ENCODE measurements around the gene SSBP1. TPM values are rescaled to one million over a fixed set of nuclear protein-coding genes. Genes with fewer than 3 reads are reported as not detected.

Gene SSBP1
- total RNA-seq (2021; fragmentation: NEBNext Ultra II Directional; extraction: Animal tissue kit (Norgen Biotek cat#: 25700)): 254 and 259 TPM in 2 replicates
- polyA plus RNA-seq (2011; rRNA removed): 65.7 and 136 TPM in 2 replicates
- polyA plus RNA-seq (2011; cell fraction: cytosol; rRNA removed): 195 TPM
- 52.5 TPM for polyA plus RNA-seq (2011; cell fraction: nucleus; rRNA removed)
- polyA plus RNA-seq (2012, experiment 1 of 2): 284 to 514 TPM (median 335 TPM) in 4 replicates
- polyA plus RNA-seq (2012, experiment 2 of 2): 197 TPM
- polyA plus RNA-seq (2013, experiment 1 of 2): 451 TPM
- 487 TPM for polyA plus RNA-seq (2013, experiment 2 of 2)
- polyA minus RNA-seq (2011; rRNA and poly(A)+ RNA removed): 53.0 and 60.3 TPM in 2 replicates
- 61.2 TPM for polyA minus RNA-seq (2011; cell fraction: cytosol; rRNA and poly(A)+ RNA removed)
- 115 TPM for polyA minus RNA-seq (2011; cell fraction: nucleus; rRNA and poly(A)+ RNA removed)
- long read RNA-seq, experiment 1, transcript SSBP1-201 (7 exons, 687 nt): major isoform, 120 of 287 reads
- long read RNA-seq, experiment 1, transcript SSBP1-214 (7 exons, 636 nt): minor isoform, 44 of 287 reads
- long read RNA-seq, experiment 1, transcript SSBP1-206 (7 exons, 630 nt): minor isoform, 9 of 287 reads
- long read RNA-seq, experiment 1, transcript SSBP1-215 (7 exons, 884 nt): minor isoform, 6 of 287 reads
- long read RNA-seq, experiment 1, partial matches to known transcripts: 83 of 287 reads
- long read RNA-seq, experiment 1, other reads (novel, unspliced or antisense): 24 of 287 reads
- long read RNA-seq, experiment 2, transcript SSBP1-201 (7 exons, 687 nt): minor isoform, 5 of 142 reads
- long read RNA-seq, experiment 2, transcript SSBP1-206 (7 exons, 630 nt): major isoform, 56 of 142 reads
- long read RNA-seq, experiment 2, transcript SSBP1-214 (7 exons, 636 nt): minor isoform, 26 of 142 reads
- long read RNA-seq, experiment 2, transcript SSBP1-215 (7 exons, 884 nt): minor isoform, 33 of 142 reads
- long read RNA-seq, experiment 2, partial matches to known transcripts: 8 of 142 reads
- long read RNA-seq, experiment 2, other reads (novel, unspliced or antisense): 12 of 142 reads

DNA sequence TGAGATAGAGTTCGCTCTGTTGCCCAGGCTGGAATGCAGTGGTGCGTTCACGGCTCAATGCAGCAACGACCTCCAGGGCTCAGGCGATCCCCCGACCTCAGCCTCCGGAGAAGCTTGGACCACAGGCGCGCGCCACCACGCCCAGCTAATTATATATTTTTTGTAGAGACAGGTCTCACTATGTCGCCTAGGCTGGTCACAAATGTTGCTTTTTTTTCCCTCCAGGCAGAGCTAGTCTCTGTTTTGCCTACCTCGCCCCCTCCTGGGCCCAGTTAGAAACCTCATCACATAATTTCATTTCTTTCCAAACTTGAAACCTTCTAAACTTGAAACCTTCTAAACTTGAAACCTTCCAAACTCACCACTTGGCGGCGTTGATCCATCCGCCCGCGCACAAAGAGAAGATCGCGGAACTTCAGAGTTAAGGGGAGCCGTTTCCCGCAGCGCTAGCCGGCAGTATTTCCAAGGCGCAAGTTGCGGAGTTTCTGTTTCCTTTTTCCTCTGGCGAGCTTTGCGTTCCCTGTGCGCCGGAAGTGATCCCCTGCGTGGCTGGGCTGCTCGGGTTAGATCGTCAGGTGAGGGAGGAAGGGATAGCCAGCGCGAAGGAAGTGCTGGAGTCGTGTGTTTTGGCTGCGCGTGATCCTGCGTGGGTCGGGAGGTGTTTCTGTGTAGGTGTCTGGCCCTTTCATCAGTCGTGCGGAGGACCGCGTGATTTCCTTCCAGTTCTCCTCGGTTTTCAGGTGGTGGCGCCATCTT lies at the start of gene SSBP1:
SSBP1 (plus strand) TSS at position 523 of the 756 bp plus-strand sequence. CDS start 809 bp downstream, outside the sequence.
- ChIA-PET POLR2A (ENCODE audit: partially characterized antibody) (interaction anchor here (0.6 to 3.3 kb wide), 21 partner anchors 9 to 1184 kb away, joined by 3 to 21 read pairs (median 4); no protein-coding TSS in a partner anchor), CTCF (ENCODE audit: partially characterized antibody) (interaction anchor here (0.5 to 2.0 kb wide), 22 partner anchors 9 to 1210 kb away, joined by 3 to 16 read pairs (median 4); partner anchors contain the start of genes DENND11, TAS2R3 and WEE2)
- Histone ChIP-seq H3K4ac (replicated peaks; ENCODE audit: insufficient read length, low read depth, low read length) (no peak within 1 kb of the TSS), H2AFZ (ENCODE audit: low read length) (peak within 1 kb of the TSS; percentile 92), H3K27me3 (replicated peaks in 1 of 4; ENCODE audit: control insufficient read depth in 3 of 4, extremely low read depth in 1 of 4, insufficient read depth in 3 of 4, low read length in 3 of 4) (no peaks in the 10 kb centered on the region), H3K14ac (ENCODE audit: insufficient read length) (no peak within 1 kb of the TSS), H3K18ac (ENCODE audit: extremely low read depth, low read length) (peak within 1 kb of the TSS; percentile 98), H3K23me2 (ENCODE audit: low read depth, low read length) (peaks cover 2% of the 10 kb centered on the region; the same call in 1 of the 2 replicates), H4K91ac (replicated peaks; ENCODE audit: insufficient read length, low read length) (peak within 1 kb of the TSS; percentile 59), H3K56ac (replicated peaks; ENCODE audit: insufficient read length, low read depth, low read length) (no peak within 1 kb of the TSS), H3K9ac (replicated peaks in 1 of 4; ENCODE audit: extremely low read depth in 1 of 4, low read depth in 3 of 4, low read length in 3 of 4) (peak within 1 kb of the TSS; percentile 88 to 98 (median 96)), H2BK12ac (ENCODE audit: low read depth, low read length) (peak within 1 kb of the TSS; percentile 84; the same call in 1 of the 2 replicates), H3K4me1 (replicated peaks in 1 of 4; ENCODE audit: control insufficient read depth in 3 of 4, insufficient read depth in 4 of 4, low read length in 3 of 4) (peaks cover 0 to 6% (median 2%) of the 10 kb centered on the region in 4 experiments; a peak in 3 of 7 replicates), H3K4me2 (ENCODE audit: insufficient read depth in 1 of 2, low read depth in 2 of 2, low read length in 2 of 2) (peak within 1 kb of the TSS; percentile 69 to 70), H2BK15ac (ENCODE audit: low read length) (no peak within 1 kb of the TSS), H2BK120ac (replicated peaks; ENCODE audit: low read depth, low read length) (no peak within 1 kb of the TSS), H2BK5ac (ENCODE audit: low read depth, low read length) (peak within 1 kb of the TSS; percentile 97), H4K5ac (ENCODE audit: insufficient read length, low read depth, low read length) (peak within 1 kb of the TSS; percentile 90), H2BK20ac (ENCODE audit: low read length) (no peak within 1 kb of the TSS), H2AK5ac (ENCODE audit: low read depth, low read length) (no peak within 1 kb of the TSS), H3K9me3 (ENCODE audit: insufficient read depth in 2 of 2, low read depth in 1 of 2, low read length in 1 of 2) (no peaks in the 10 kb centered on the region), H3K79me1 (ENCODE audit: low read depth, low read length) (peaks cover 4% of the 10 kb centered on the region; the same call in 1 of the 2 replicates), H4K8ac (ENCODE audit: extremely low read depth, insufficient read depth, low read length) (peak within 1 kb of the TSS; percentile 99), H3K27ac (ENCODE audit: low read depth, low read length) (peak within 1 kb of the TSS; percentile 98), H3K4me3 (ENCODE audit: extremely low read depth in 1 of 4, insufficient read depth in 2 of 4, low read depth in 3 of 4, low read length in 4 of 4) (peak within 1 kb of the TSS; percentile 70 to 100 (median 98)), H3K36me3 (ENCODE audit: control insufficient read depth in 2 of 4, insufficient read depth in 4 of 4, low read length in 3 of 4) (peaks cover 8 to 36% (median 21%) of the 10 kb centered on the region in 4 experiments; a peak in 7 of 8 replicates), H4K20me1 (replicated peaks in 1 of 2; ENCODE audit: control insufficient read depth in 1 of 2, insufficient read depth in 2 of 2, low read length in 2 of 2) (peaks cover 0 to 2% of the 10 kb centered on the region in 2 experiments), H3K23ac (ENCODE audit: insufficient read length) (no peak within 1 kb of the TSS), H3K79me2 (ENCODE audit: control insufficient read depth in 1 of 2, insufficient read depth in 2 of 2, low read length in 2 of 2) (peaks cover 4 to 39% of the 10 kb centered on the region in 2 experiments)
- DNase-seq (ENCODE audit: low read depth in 1 of 2, low spot score in 2 of 2): peak; percentile 89 to 90
- 11% methylated on average over 28 of the region's 46 CpGs; no CpG with 5 or more reads in 1 of the 2 experiments for WGBS, 2 experiments (ENCODE audit: extremely low coverage in 1 of 2, insufficient coverage in 1 of 2, insufficient read length in 1 of 2, insufficient replicate concordance in 2 of 2, low coverage in 1 of 2, low lambda C conversion rate in 2 of 2, missing lambda C conversion rate in 1 of 2)
- FAIRE-seq: peak; percentile 75
- peak; percentile 68 for TF ChIP-seq KDM4A (IDR thresholded peaks at IDR 0.05; ENCODE audit: low read depth, low read length, severe bottlenecking)
- TF ChIP-seq POLR2AphosphoS5 (IDR thresholded peaks at IDR 0.05; ENCODE audit: low read depth, low read length): peak; percentile 99
- TF ChIP-seq TEAD4 (IDR thresholded peaks at IDR 0.05; ENCODE audit: low read depth, low read length): peak; percentile 63
- TF ChIP-seq, protein P1, sequence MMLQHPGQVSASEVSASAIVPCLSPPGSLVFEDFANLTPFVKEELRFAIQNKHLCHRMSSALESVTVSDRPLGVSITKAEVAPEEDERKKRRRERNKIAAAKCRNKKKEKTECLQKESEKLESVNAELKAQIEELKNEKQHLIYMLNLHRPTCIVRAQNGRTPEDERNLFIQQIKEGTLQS (IDR thresholded peaks at IDR 0.05; ENCODE audit: insufficient read depth, low read depth, low read length): no peak
- peak; percentile 94 for TF ChIP-seq CREB1 (IDR thresholded peaks at IDR 0.05)
- peak; percentile 100 for TF ChIP-seq ASH2L (IDR thresholded peaks at IDR 0.05; ENCODE audit: low read length)
- peak; percentile 93 for TF ChIP-seq SP4 (IDR thresholded peaks at IDR 0.05; ENCODE audit: low read length)
